Gastroesophageal sphincter (tissue), 4 donors: Measurements from ENCODE around the gene TP73. TPM values are rescaled to one million over a fixed set of nuclear protein-coding genes. Genes with fewer than 3 reads are reported as not detected.

Experiments
- ATAC-seq: fragments of 150-250 bp; one replicate; pipeline ENCODE4 v1.9.1; 2016; ENCODE audit warnings: mild to moderate bottlenecking, moderate library complexity
- H3K27ac ChIP-seq, 4 donors: fragments of 200-600 bp; sonication (generic) in 3 of 4; 1 replicate in 3 of 4; 2 replicates in 1 of 4; pipeline ENCODE4 v1.5.1; 2016 to 2019
- H3K27me3 ChIP-seq: fragments of 200-600 bp; sonication (generic); one replicate; pipeline ENCODE4 v1.5.1; 2019
- H3K36me3 ChIP-seq, 2 donors: fragments of 200-600 bp; sonication (generic); one replicate each; pipeline ENCODE4 v1.5.1; 2019; ENCODE audit warnings: control low read depth in 1 of 2
- H3K4me1 ChIP-seq, 3 donors: fragments of 200-600 bp; sonication (generic); 1 replicate in 2 of 3; 2 replicates in 1 of 3; pipeline ENCODE4 v1.5.1; 2016 to 2019; ENCODE audit warnings: control low read depth in 2 of 3
- H3K4me3 ChIP-seq, 2 donors: fragments of 200-600 bp; sonication (generic); one replicate each; pipeline ENCODE4 v1.5.1; 2019; ENCODE audit warnings: mild to moderate bottlenecking in 1 of 2, moderate library complexity in 1 of 2
- H3K9me3 ChIP-seq, 3 donors: fragments of 200-600 bp; sonication (generic); one replicate each; pipeline ENCODE4 v1.5.1; 2017 to 2019; ENCODE audit warnings: control low read depth in 2 of 3
- CTCF ChIP-seq, 4 experiments: fragments of 200-600 bp in 2 of 4; fragments of 450-650 bp in 2 of 4; sonication (generic) in 1 of 4; IDR thresholded peaks; one replicate each; pipeline ENCODE4 v1.5.1; 2017 to 2019; ENCODE audit warnings: antibody characterized with exemption in 4 of 4, mild to moderate bottlenecking in 2 of 4, moderate library complexity in 2 of 4
- EP300 ChIP-seq: sonication (generic); formaldehyde crosslinking; IDR thresholded peaks from one replicate; pipeline ENCODE4 v1.6.1; 2017; ENCODE audit warnings: antibody characterized with exemption, mild to moderate bottlenecking
- POLR2A ChIP-seq, 2 donors: fragments of 450-650 bp; IDR thresholded peaks; one replicate each; pipeline ENCODE4 v1.6.1; 2017; ENCODE audit warnings: antibody characterized with exemption in 2 of 2, mild to moderate bottlenecking in 2 of 2, moderate library complexity in 1 of 2
- POLR2AphosphoS5 ChIP-seq: sonication (generic); formaldehyde crosslinking; IDR thresholded peaks from one replicate; pipeline ENCODE4 v1.6.1; 2017; ENCODE audit warnings: antibody characterized with exemption
- WGBS, 2 donors: methylation state at CpG; one replicate each; pipeline ENCODE4 v1.1.5; 2018; ENCODE audit warnings: low coverage in 1 of 2; 5-methylcytosine and 5-hydroxymethylcytosine counted together
- total RNA-seq, 4 donors: library from RNA; depleted of rRNA; stranded (reverse); fragments of >200 nt; gene quantifications; one replicate each; pipeline ENCODE4 v1.1.0, GENCODE V29; 2016

Gene TP73
- total RNA-seq, 4 donors from 2014 or later, result 0.19 to 0.22 TPM; not detected in 2

GRCh38 chr1:3768811-3769390 lies 116.6 kb downstream of the TP73 start:
- Histone ChIP-seq H3K4me1 (peaks cover 0 to 31% (median 8%) of the 10 kb centered on the region in 3 donors), H3K27me3 (peaks cover 11% of the 10 kb centered on the region), H3K36me3 (no peaks in the 10 kb centered on the region), H3K4me3 (no peak overlapping the region), H3K9me3 (no peaks in the 10 kb centered on the region), H3K27ac (no peak overlapping the region)
- TF ChIP-seq CTCF (IDR thresholded peaks at IDR 0.05) (no peak), POLR2A (IDR thresholded peaks at IDR 0.05) (no peak), POLR2AphosphoS5 (no peak), EP300 (no peak)
- WGBS, 2 donors, result 80% methylated on average over 2 of the region's 22 CpGs; no CpG with 5 or more reads in 1 of the 2 donors
- ATAC-seq, result no peak

GRCh38 chr1:3770047-3770765 lies 117.9 kb downstream of the TP73 start:
- 100% methylated on average over 3 of the region's 16 CpGs; no CpG with 5 or more reads in 1 of the 2 donors for WGBS, 2 donors
- no peaks in the 10 kb centered on the region for H3K9me3 ChIP-seq
- no peak overlapping the region for H3K4me3 ChIP-seq
- H3K27me3 ChIP-seq, result peaks cover 7% of the 10 kb centered on the region
- TF ChIP-seq POLR2A (IDR thresholded peaks at IDR 0.05) (no peak), EP300 (no peak), POLR2AphosphoS5 (no peak), CTCF (IDR thresholded peaks at IDR 0.05) (no peak)
- no peak for ATAC-seq
- no peak overlapping the region for H3K27ac ChIP-seq
- H3K4me1 ChIP-seq, result peaks cover 0 to 44% (median 8%) of the 10 kb centered on the region in 3 donors
- no peaks in the 10 kb centered on the region for H3K36me3 ChIP-seq

- H3K36me3 ChIP-seq, result no peaks in the 10 kb centered on the region
- TF ChIP-seq EP300, result no peak
- TF ChIP-seq POLR2AphosphoS5, result no peak
- no peak for TF ChIP-seq CTCF (IDR thresholded peaks at IDR 0.05)
- no peak for TF ChIP-seq POLR2A (IDR thresholded peaks at IDR 0.05)
- peak overlapping the region in 3 of 4 donors; percentile 85 to 90 (median 86) for H3K27ac ChIP-seq
- 30% methylated on average over 6 to 10 of the region's 32 CpGs for WGBS, 2 donors
- peaks cover 0 to 56% (median 11%) of the 10 kb centered on the region in 3 donors for H3K4me1 ChIP-seq
- H3K9me3 ChIP-seq, result no peaks in the 10 kb centered on the region
- peak overlapping the region; percentile 39 to 78 for H3K4me3 ChIP-seq
- ATAC-seq, result no peak
- H3K27me3 ChIP-seq, result peaks cover 7% of the 10 kb centered on the region
Measured at GRCh38 chr1:3771108-3772026, 119.1 kb downstream of the TP73 start.

GRCh38 chr1:3772027-3772714 lies 119.9 kb downstream of the TP73 start:
- Histone ChIP-seq H3K27me3 (peaks cover 4% of the 10 kb centered on the region), H3K27ac (peak overlapping the region in 3 of 4 donors; percentile 85 to 90 (median 86)), H3K9me3 (no peaks in the 10 kb centered on the region), H3K36me3 (no peaks in the 10 kb centered on the region), H3K4me3 (peak overlapping the region; percentile 39 to 78), H3K4me1 (peaks cover 0 to 57% (median 11%) of the 10 kb centered on the region in 3 donors)
- peak; percentile 89 for ATAC-seq
- no CpG with 5 or more reads among the region's 61 CpGs for WGBS, 2 donors
- TF ChIP-seq CTCF (IDR thresholded peaks at IDR 0.05), result no peak
- no peak for TF ChIP-seq POLR2A (IDR thresholded peaks at IDR 0.05)
- TF ChIP-seq EP300, result no peak
- TF ChIP-seq POLR2AphosphoS5, result no peak
